ENCODE measurements around the gene HSBP1. TPM values are rescaled to one million over a fixed set of nuclear protein-coding genes. Genes with fewer than 3 reads are reported as not detected.

HSBP1 gene
- total and polyA plus RNA-seq, 9 of the 15 experiments (the other 6 are each of a cell fraction or from before 2014, with no cell fraction given): 84.9 to 677 (median 204) TPM

DNA sequence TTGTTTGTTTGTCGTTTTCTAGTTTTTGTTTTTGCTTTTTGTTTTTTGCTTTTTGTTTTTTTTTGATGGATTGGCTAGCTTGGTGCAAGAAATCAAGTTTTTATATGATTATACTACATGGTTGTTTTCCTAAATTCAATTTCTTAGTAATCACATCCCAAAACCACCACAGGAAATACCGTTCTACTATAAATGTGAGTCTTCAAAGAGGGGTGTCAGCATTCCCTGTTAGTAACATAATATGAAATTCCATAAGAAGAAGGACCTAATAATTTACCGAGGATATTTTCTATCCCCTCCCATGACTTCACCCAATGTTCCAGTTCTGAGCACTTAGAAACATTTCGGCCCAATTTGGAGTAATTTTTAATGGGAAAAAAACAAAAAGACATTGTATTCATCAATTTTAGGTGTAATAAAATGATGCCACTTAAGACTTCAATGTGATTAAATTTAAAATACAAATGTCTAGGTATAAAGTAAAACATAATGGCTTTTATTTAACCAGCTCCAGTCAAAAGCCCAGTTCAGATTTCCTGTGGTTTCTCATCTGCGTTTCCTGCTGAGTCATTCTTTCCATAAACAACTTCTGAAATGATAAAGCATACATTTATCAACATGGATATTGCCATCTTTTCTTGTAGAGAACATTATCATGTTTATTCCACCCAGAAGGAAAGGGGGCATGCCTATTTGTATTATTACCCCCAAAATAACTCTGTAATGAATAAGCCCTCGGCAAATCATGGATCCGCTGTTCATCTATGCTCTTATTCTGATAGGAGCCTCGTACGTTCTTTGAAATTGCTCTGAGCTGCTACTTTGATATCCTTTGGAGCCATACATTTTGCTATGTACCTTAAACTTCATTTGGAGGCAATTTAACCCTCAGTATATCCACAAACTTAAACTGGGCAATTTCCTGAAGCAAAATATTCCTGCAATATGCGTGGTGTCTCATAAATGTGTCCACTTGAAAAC lies 28.1 kb downstream of the HSBP1 start (continued):
- TF ChIP-seq SAP30 (IDR thresholded peaks at IDR 0.05; ENCODE audit: borderline replicate concordance, insufficient read depth, low read depth, low read length, poor library complexity, severe bottlenecking) (no peak), CREB5 (CRISPR knock-in tag; IDR thresholded peaks at IDR 0.05) (no peak), MTA2 (IDR thresholded peaks at IDR 0.05; ENCODE audit: low read depth) (no peak), ZNF197 (CRISPR knock-in tag; IDR thresholded peaks at IDR 0.05; ENCODE audit: low read depth) (no peak), ZNF24 (IDR thresholded peaks at IDR 0.05) (no peak), CGGBP1 (CRISPR knock-in tag; IDR thresholded peaks at IDR 0.05) (no peak), CEBPZ (IDR thresholded peaks at IDR 0.05; ENCODE audit: borderline replicate concordance, low read depth, low read length) (no peak), TRIM25 (IDR thresholded peaks at IDR 0.05; ENCODE audit: borderline replicate concordance) (no peak), SMARCA4 (IDR thresholded peaks at IDR 0.05) (peak; percentile 86), SOX6 (IDR thresholded peaks at IDR 0.05) (peak; percentile 39; the same call in 1 of the 2 replicates), RCOR1 (IDR thresholded peaks at IDR 0.05; ENCODE audit: borderline replicate concordance in 1 of 2, low read depth in 2 of 2, low read length in 2 of 2) (peak in 1 of 2 experiments; percentile 85; a peak in 1 of 4 replicates), ZNF212 (CRISPR knock-in tag; IDR thresholded peaks at IDR 0.05) (no peak), ZNF561 (CRISPR knock-in tag; conservative IDR thresholded peaks at IDR 0.05) (no peak), ZNF175 (CRISPR knock-in tag; IDR thresholded peaks at IDR 0.05; ENCODE audit: low read depth) (no peak), PHF20 (IDR thresholded peaks at IDR 0.05; ENCODE audit: partially characterized antibody) (no peak), OTX1 (CRISPR knock-in tag; IDR thresholded peaks at IDR 0.05) (no peak), ETV5 (CRISPR knock-in tag; IDR thresholded peaks at IDR 0.05; ENCODE audit: low read depth) (no peak), PRMT5 (CRISPR knock-in tag; IDR thresholded peaks at IDR 0.05) (no peak)
- TF ChIP-seq, protein P1, sequence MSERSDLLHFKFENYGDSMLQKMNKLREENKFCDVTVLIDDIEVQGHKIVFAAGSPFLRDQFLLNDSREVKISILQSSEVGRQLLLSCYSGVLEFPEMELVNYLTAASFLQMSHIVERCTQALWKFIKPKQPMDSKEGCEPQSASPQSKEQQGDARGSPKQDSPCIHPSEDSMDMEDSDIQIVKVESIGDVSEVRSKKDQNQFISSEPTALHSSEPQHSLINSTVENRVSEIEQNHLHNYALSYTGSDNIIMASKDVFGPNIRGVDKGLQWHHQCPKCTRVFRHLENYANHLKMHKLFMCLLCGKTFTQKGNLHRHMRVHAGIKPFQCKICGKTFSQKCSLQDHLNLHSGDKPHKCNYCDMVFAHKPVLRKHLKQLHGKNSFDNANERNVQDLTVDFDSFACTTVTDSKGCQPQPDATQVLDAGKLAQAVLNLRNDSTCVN (CRISPR knock-in tag; IDR thresholded peaks at IDR 0.05): no peak

All from K562 (cell line).